Ammon's horn (tissue), 1 donor: Measurements from ENCODE around the gene CGNL1.

Source experiments
- DNase-seq: peaks from one replicate; pipeline ENCODE4 v3.0.0-alpha.2; 2016; ENCODE audit warnings: low spot score

The CGNL1 gene

GRCh38 chr15:57456559-57456958 lies 80.3 kb downstream of the CGNL1 start:
- no peak for DNase-seq

GRCh38 chr15:57457726-57458125 lies 81.4 kb downstream of the CGNL1 start:
- no peak for DNase-seq

GRCh38 chr15:57458356-57458781 lies 82.1 kb downstream of the CGNL1 start:
- no peak for DNase-seq

GRCh38 chr15:57460208-57460816 lies 84.0 kb downstream of the CGNL1 start:
- DNase-seq, result no peak

- no peak for DNase-seq
Measured at GRCh38 chr15:57461541-57461940, 85.2 kb downstream of the CGNL1 start.

- DNase-seq, result no peak
Measured at GRCh38 chr15:57462381-57462780, 86.1 kb downstream of the CGNL1 start.

- peak; percentile 69 for DNase-seq
Measured at GRCh38 chr15:57463360-57463759, 87.1 kb downstream of the CGNL1 start.

GRCh38 chr15:57464480-57464879 lies 88.2 kb downstream of the CGNL1 start:
- no peak for DNase-seq

GRCh38 chr15:57468486-57468885 lies 92.2 kb downstream of the CGNL1 start:
- no peak for DNase-seq

- no peak for DNase-seq
Measured at GRCh38 chr15:57470543-57470942, 94.2 kb downstream of the CGNL1 start.

GRCh38 chr15:57472861-57473260 lies 96.6 kb downstream of the CGNL1 start:
- DNase-seq, result no peak

GRCh38 chr15:57476533-57476975 lies 100.2 kb downstream of the CGNL1 start:
- DNase-seq, result no peak

GRCh38 chr15:57477736-57478522 lies 101.6 kb downstream of the CGNL1 start:
- no peak for DNase-seq

GRCh38 chr15:57479005-57479404 lies 102.7 kb downstream of the CGNL1 start:
- DNase-seq, result no peak

- DNase-seq, result no peak
Measured at GRCh38 chr15:57481038-57481705, 104.9 kb downstream of the CGNL1 start.

- DNase-seq, result no peak
Measured at GRCh38 chr15:57485869-57486268, 109.6 kb downstream of the CGNL1 start.

GRCh38 chr15:57486833-57487232 lies 110.5 kb downstream of the CGNL1 start:
- DNase-seq, result no peak

- no peak for DNase-seq
Measured at GRCh38 chr15:57489122-57489521, 112.8 kb downstream of the CGNL1 start.

GRCh38 chr15:57493351-57493750 lies 117.0 kb downstream of the CGNL1 start:
- no peak for DNase-seq

- no peak for DNase-seq
Measured at GRCh38 chr15:57494581-57494980, 118.3 kb downstream of the CGNL1 start.

- no peak for DNase-seq
Measured at GRCh38 chr15:57495041-57495440, 118.7 kb downstream of the CGNL1 start.

GRCh38 chr15:57495554-57496165 lies 119.4 kb downstream of the CGNL1 start:
- no peak for DNase-seq

GRCh38 chr15:57496594-57496945 lies 120.3 kb downstream of the CGNL1 start:
- DNase-seq, result no peak
